Measurements from ENCODE around the gene ACVR2B. TPM values are rescaled to one million over a fixed set of nuclear protein-coding genes. Genes with fewer than 3 reads are reported as not detected.

Gene ACVR2B
- total RNA-seq, 2 donors from 2014 or later: 108 to 112 TPM

GRCh38 chr3:38487323-38487722 lies 33.6 kb downstream of the ACVR2B start:
- Mint-ChIP-seq H3K27ac (no peak overlapping the region), H3K4me1 (no peaks in the 10 kb centered on the region), H3K27me3 (ENCODE audit: insufficient read depth) (no peaks in the 10 kb centered on the region), H3K36me3 (ENCODE audit: low read depth) (peaks cover 61% of the 10 kb centered on the region), H3K9me3 (no peaks in the 10 kb centered on the region), H3K4me3 (no peak overlapping the region)
- Histone ChIP-seq H3K27me3 (ENCODE audit: control insufficient read depth, insufficient read depth, low read length, poor library complexity, severe bottlenecking) (no peaks in the 10 kb centered on the region), H3K9me3 (ENCODE audit: control insufficient read depth, low read length) (no peaks in the 10 kb centered on the region), H3K27ac (ENCODE audit: low read depth, low read length) (no peak overlapping the region), H3K4me1 (ENCODE audit: control insufficient read depth, insufficient read depth, low read length) (no peaks in the 10 kb centered on the region), H3K36me3 (ENCODE audit: control insufficient read depth, insufficient read depth, low read length) (peaks cover 50% of the 10 kb centered on the region), H3K9ac (ENCODE audit: extremely low read depth, low read length, poor library complexity, severe bottlenecking) (no peak overlapping the region), H3K4me3 (ENCODE audit: low read length) (no peak overlapping the region)
- WGBS, 2 experiments (ENCODE audit: insufficient coverage in 1 of 2, insufficient read length in 1 of 2): 95% methylated on average over 3 of the region's 3 CpGs; no CpG with 5 or more reads in 1 of the 2 experiments
- no peak for DNase-seq
- no peak for TF ChIP-seq CTCF (conservative IDR thresholded peaks at IDR 0.05)

- no peak overlapping the region for H3K27ac ChIP-seq (ENCODE audit: low read depth, low read length)
- Mint-ChIP-seq H3K9me3 (no peaks in the 10 kb centered on the region), H3K27me3 (ENCODE audit: insufficient read depth) (no peaks in the 10 kb centered on the region), H3K27ac (no peak overlapping the region), H3K4me1 (no peaks in the 10 kb centered on the region), H3K4me3 (no peak overlapping the region), H3K36me3 (ENCODE audit: low read depth) (peaks cover 47% of the 10 kb centered on the region)
- no peak overlapping the region for H3K4me3 ChIP-seq (ENCODE audit: low read length)
- no peak for DNase-seq
- H3K9me3 ChIP-seq (ENCODE audit: control insufficient read depth, low read length): no peaks in the 10 kb centered on the region
- no peaks in the 10 kb centered on the region for H3K4me1 ChIP-seq (ENCODE audit: control insufficient read depth, insufficient read depth, low read length)
- no peaks in the 10 kb centered on the region for H3K27me3 ChIP-seq (ENCODE audit: control insufficient read depth, insufficient read depth, low read length, poor library complexity, severe bottlenecking)
- H3K36me3 ChIP-seq (ENCODE audit: control insufficient read depth, insufficient read depth, low read length): peaks cover 35% of the 10 kb centered on the region
- no peak for TF ChIP-seq CTCF (conservative IDR thresholded peaks at IDR 0.05)
- 100% methylated on average over 1 of the region's 2 CpGs; no CpG with 5 or more reads in 1 of the 2 experiments for WGBS, 2 experiments (ENCODE audit: insufficient coverage in 1 of 2, insufficient read length in 1 of 2)
- H3K9ac ChIP-seq (ENCODE audit: extremely low read depth, low read length, poor library complexity, severe bottlenecking): no peak overlapping the region
These were observed 35.3 kb downstream of the ACVR2B start for GRCh38 chr3:38488949-38489348.

GRCh38 chr3:38489766-38490165 lies 36.1 kb downstream of the ACVR2B start:
- no peaks in the 10 kb centered on the region for H3K4me1 ChIP-seq (ENCODE audit: control insufficient read depth, insufficient read depth, low read length)
- H3K9me3 Mint-ChIP-seq: no peaks in the 10 kb centered on the region
- H3K9ac ChIP-seq (ENCODE audit: extremely low read depth, low read length, poor library complexity, severe bottlenecking): no peak overlapping the region
- no peaks in the 10 kb centered on the region for H3K27me3 Mint-ChIP-seq (ENCODE audit: insufficient read depth)
- peaks cover 39% of the 10 kb centered on the region for H3K36me3 Mint-ChIP-seq (ENCODE audit: low read depth)
- no peak overlapping the region for H3K27ac Mint-ChIP-seq
- H3K27me3 ChIP-seq (ENCODE audit: control insufficient read depth, insufficient read depth, low read length, poor library complexity, severe bottlenecking): no peaks in the 10 kb centered on the region
- H3K4me1 Mint-ChIP-seq: no peaks in the 10 kb centered on the region
- no peak overlapping the region for H3K4me3 ChIP-seq (ENCODE audit: low read length)
- WGBS, 2 experiments (ENCODE audit: insufficient coverage in 1 of 2, insufficient read length in 1 of 2): 95 to 100% methylated on average over 2 of the region's 2 CpGs
- DNase-seq: no peak
- H3K9me3 ChIP-seq (ENCODE audit: control insufficient read depth, low read length): no peaks in the 10 kb centered on the region
- peaks cover 28% of the 10 kb centered on the region for H3K36me3 ChIP-seq (ENCODE audit: control insufficient read depth, insufficient read depth, low read length)
- TF ChIP-seq CTCF (conservative IDR thresholded peaks at IDR 0.05): no peak
- H3K27ac ChIP-seq (ENCODE audit: low read depth, low read length): no peak overlapping the region
- no peak overlapping the region for H3K4me3 Mint-ChIP-seq
